ENCODE data around the gene SGTA. TPM values are rescaled to one million over a fixed set of nuclear protein-coding genes. Genes with fewer than 3 reads are reported as not detected.

The SGTA gene
- polyA plus RNA-seq, 3 donors: 37.0 to 49.7 (median 45.7) TPM

GRCh38 chr19:2711172-2711874 is 71.8 kb downstream of the SGTA start:
- H3K27ac ChIP-seq (ENCODE audit: low read depth, low read length): no peak overlapping the region
- WGBS, 3 donors: 58 to 75% (median 60%) methylated on average over 17 of the region's 17 CpGs

GRCh38 chr19:2706251-2706650 is 76.8 kb downstream of the SGTA start:
- no peak overlapping the region for H3K27ac ChIP-seq (ENCODE audit: low read depth, low read length)
- 99 to 100% (median 99%) methylated on average over 5 of the region's 5 CpGs for WGBS, 3 donors

Other genes with a start within 250 kb of the SGTA start
- gene GNG7, start 80.6 kb downstream of the SGTA start, polyA plus RNA-seq: 1 to 10 TPM; 2.8 to 4.0 (median 2.9) TPM
- gene DIRAS1, start 61.9 kb downstream of the SGTA start, polyA plus RNA-seq: 1 to 10 TPM; 1.9 to 6.8 (median 2.2) TPM
- 10 to 100 TPM; 16.0 to 35.2 (median 24.1) TPM for gene SLC39A3, start 43.3 kb downstream of the SGTA start, polyA plus RNA-seq
- gene THOP1, start 2.2 kb upstream of the SGTA start, polyA plus RNA-seq: 10 to 100 TPM; 24.0 to 33.0 (median 32.8) TPM
- gene ZNF554, start 36.6 kb upstream of the SGTA start, polyA plus RNA-seq: 1 to 10 TPM; 1.2 to 2.9 (median 1.7) TPM
- 1 to 10 TPM in 2 of 3 donors, under 1 TPM in 1; 0.85 to 7.9 (median 1.7) TPM for gene ZNF555, start 58.2 kb upstream of the SGTA start, polyA plus RNA-seq
- gene ZNF556, start 84.1 kb upstream of the SGTA start, polyA plus RNA-seq: under 1 TPM in 1 of 3 donors, not detected in 2; 0.17 TPM
- 1 to 10 TPM; 1.3 to 3.0 (median 2.2) TPM for gene ZNF57, start 117.7 kb upstream of the SGTA start, polyA plus RNA-seq
- 1 to 10 TPM; 1.1 to 2.1 (median 1.7) TPM for gene ZNF77, start 161.7 kb upstream of the SGTA start, polyA plus RNA-seq
- gene TLE6, start 194.3 kb upstream of the SGTA start, polyA plus RNA-seq: 1 to 10 TPM in 2 of 3 donors, under 1 TPM in 1; 0.77 to 2.2 (median 1.8) TPM
- gene TLE2, start 246.0 kb upstream of the SGTA start, polyA plus RNA-seq: 10 to 100 TPM; 21.1 to 53.6 (median 25.2) TPM